Measurements from ENCODE around the gene GSPT1. TPM values are rescaled to one million over a fixed set of nuclear protein-coding genes. Genes with fewer than 3 reads are reported as not detected.
A peak's percentile ranks its signal among the peaks of the same experiment; 100 is the strongest.

GSPT1 gene
- total and polyA plus RNA-seq, 9 of the 15 experiments (the other 6 are each of a cell fraction or from before 2014, with no cell fraction given) = 63.8 to 269 (median 148) TPM

DNA sequence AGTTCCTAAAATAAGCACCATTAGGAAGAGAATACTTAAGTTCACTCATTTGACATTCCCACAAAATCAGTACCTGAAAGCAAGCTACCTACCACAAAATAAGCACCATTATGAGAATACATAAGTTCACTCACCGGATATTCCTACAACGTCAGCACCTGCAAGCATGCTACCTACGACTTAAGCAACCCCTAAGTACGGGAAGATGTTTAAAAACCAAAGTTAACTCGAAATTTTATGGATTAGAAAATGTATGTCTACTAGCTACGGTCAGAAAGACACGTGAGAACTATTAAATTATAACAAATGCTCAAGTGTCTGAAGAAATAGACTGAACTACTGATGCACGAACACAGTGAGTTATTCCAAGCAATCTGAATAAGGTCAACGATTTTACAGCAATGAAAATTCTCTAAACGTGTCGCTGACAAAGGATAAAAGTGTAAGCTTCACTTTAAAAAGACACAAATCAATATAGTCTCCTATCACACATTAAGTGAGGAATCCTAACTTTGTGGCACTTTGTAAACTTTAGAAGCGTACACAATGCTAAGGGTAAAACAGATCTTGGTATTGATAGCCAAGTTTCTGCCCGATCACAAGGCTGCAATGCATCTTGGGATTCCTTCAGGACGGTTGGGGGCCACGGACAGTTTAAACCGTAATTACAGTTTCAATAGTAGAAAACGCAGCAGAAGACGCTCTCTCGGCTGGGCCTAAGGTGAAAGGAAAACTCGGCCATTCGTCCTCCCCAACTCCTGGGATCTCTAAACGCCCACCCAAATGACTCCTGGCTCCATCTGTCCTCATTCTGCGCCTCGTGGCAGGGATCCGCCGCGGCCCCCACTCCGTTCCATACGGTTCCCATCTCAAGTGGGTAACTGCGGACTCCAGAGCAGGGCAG lies 1.3 kb downstream of the GSPT1 start (continued):
- no peak for TF ChIP-seq POLR3A (IDR thresholded peaks at IDR 0.05; ENCODE audit: borderline replicate concordance, extremely low read depth, insufficient read depth, insufficient read length)
- TF ChIP-seq, protein P1, sequence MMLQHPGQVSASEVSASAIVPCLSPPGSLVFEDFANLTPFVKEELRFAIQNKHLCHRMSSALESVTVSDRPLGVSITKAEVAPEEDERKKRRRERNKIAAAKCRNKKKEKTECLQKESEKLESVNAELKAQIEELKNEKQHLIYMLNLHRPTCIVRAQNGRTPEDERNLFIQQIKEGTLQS (IDR thresholded peaks at IDR 0.05) = no peak
- TF ChIP-seq, protein P1 (CRISPR knock-in tag; conservative IDR thresholded peaks at IDR 0.05) = no peak
- TF ChIP-seq CHD1 (IDR thresholded peaks at IDR 0.05; ENCODE audit: low read length) = peak; percentile 27
- peak in 1 of 2 experiments; percentile 73; a peak in 1 of 4 replicates for TF ChIP-seq SIN3A (IDR thresholded peaks at IDR 0.05; ENCODE audit: borderline replicate concordance in 2 of 2, control insufficient read depth in 1 of 2, low read depth in 2 of 2, low read length in 2 of 2)
- 0 out of 2 replicates have a peak, but pooled peaks have one; percentile 45 for TF ChIP-seq ETV5 (CRISPR knock-in tag; IDR thresholded peaks at IDR 0.05; ENCODE audit: low read depth)
- no peak for TF ChIP-seq MEF2D (tag; conservative IDR thresholded peaks at IDR 0.05; ENCODE audit: low read depth)
- TF ChIP-seq, protein P2, sequence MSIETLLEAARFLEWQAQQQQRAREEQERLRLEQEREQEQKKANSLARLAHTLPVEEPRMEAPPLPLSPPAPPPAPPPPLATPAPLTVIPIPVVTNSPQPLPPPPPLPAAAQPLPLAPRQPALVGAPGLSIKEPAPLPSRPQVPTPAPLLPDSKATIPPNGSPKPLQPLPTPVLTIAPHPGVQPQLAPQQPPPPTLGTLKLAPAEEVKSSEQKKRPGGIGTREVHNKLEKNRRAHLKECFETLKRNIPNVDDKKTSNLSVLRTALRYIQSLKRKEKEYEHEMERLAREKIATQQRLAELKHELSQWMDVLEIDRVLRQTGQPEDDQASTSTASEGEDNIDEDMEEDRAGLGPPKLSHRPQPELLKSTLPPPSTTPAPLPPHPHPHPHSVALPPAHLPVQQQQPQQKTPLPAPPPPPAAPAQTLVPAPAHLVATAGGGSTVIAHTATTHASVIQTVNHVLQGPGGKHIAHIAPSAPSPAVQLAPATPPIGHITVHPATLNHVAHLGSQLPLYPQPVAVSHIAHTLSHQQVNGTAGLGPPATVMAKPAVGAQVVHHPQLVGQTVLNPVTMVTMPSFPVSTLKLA (conservative IDR thresholded peaks at IDR 0.05) = peak; percentile 35 to 71; a peak in 1 of 4 replicates
- TF ChIP-seq, protein P3, sequence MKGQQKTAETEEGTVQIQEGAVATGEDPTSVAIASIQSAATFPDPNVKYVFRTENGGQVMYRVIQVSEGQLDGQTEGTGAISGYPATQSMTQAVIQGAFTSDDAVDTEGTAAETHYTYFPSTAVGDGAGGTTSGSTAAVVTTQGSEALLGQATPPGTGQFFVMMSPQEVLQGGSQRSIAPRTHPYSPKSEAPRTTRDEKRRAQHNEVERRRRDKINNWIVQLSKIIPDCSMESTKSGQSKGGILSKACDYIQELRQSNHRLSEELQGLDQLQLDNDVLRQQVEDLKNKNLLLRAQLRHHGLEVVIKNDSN (CRISPR knock-in tag; IDR thresholded peaks at IDR 0.05) = 0 out of 2 replicates have a peak, but pooled peaks have one; percentile 28
- no peak for TF ChIP-seq ZNF239 (CRISPR knock-in tag; IDR thresholded peaks at IDR 0.05)
- TF ChIP-seq, protein P4, sequence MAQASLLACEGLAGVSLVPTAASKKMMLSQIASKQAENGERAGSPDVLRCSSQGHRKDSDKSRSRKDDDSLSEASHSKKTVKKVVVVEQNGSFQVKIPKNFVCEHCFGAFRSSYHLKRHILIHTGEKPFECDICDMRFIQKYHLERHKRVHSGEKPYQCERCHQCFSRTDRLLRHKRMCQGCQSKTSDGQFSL (CRISPR knock-in tag; IDR thresholded peaks at IDR 0.05) = no peak
- TF ChIP-seq, protein P4 (tag; IDR thresholded peaks at IDR 0.05) = no peak
- no peak for TF ChIP-seq JUNB (CRISPR knock-in tag; conservative IDR thresholded peaks at IDR 0.05)
- TF ChIP-seq BRCA1 (IDR thresholded peaks at IDR 0.05) = no peak
- peak; percentile 26; the same call in 1 of the 2 replicates for TF ChIP-seq BRCA1 (CRISPR knock-in tag; IDR thresholded peaks at IDR 0.05)
- TF ChIP-seq DPF2 (IDR thresholded peaks at IDR 0.05) = 0 out of 2 replicates have a peak, but pooled peaks have one; percentile 62
- no peak for TF ChIP-seq ZNF316 (IDR thresholded peaks at IDR 0.05)
- peak; percentile 49; the same call in 1 of the 2 replicates for TF ChIP-seq ZNF24 (IDR thresholded peaks at IDR 0.05)
- TF ChIP-seq MTA3 (IDR thresholded peaks at IDR 0.05; ENCODE audit: borderline replicate concordance) = no peak
- TF ChIP-seq TRIM28 (IDR thresholded peaks at IDR 0.05) = no peak
- TF ChIP-seq XRCC5 (IDR thresholded peaks at IDR 0.05; ENCODE audit: low read depth, low read length) = no peak
- TF ChIP-seq C11orf30 (IDR thresholded peaks at IDR 0.05; ENCODE audit: low read depth) = no peak
- TF ChIP-seq SMARCE1 (IDR thresholded peaks at IDR 0.05) = no peak
- TF ChIP-seq KLF16 (IDR thresholded peaks at IDR 0.05) = no peak

All from K562 (cell line).